NT2/D1 (cell line): ENCODE measurements around the gene PLA2G2A.

ENCODE experiments used
- SUZ12 ChIP-seq: IDR thresholded peaks from 2 replicates; pipeline ENCODE4 v1.6.1; 2011; ENCODE audit not compliant: insufficient read length, insufficient read depth; ENCODE audit errors: extremely low read depth
- ZNF274 ChIP-seq: IDR thresholded peaks from 2 replicates; pipeline ENCODE4 v1.6.1; 2011; ENCODE audit warnings: mild to moderate bottlenecking, low read depth, low read length

- TF ChIP-seq SUZ12: no peak
- no peak for TF ChIP-seq ZNF274
These were observed 8.3 kb upstream of the PLA2G2A start for GRCh38 chr1:19987719-19988118.
